ENCODE results near the gene ADAM8. TPM values are rescaled to one million over a fixed set of nuclear protein-coding genes. Genes with fewer than 3 reads are reported as not detected.

The ADAM8 gene
- total and polyA plus RNA-seq, 9 donors: 0.48 to 5.9 (median 3.4) TPM

DNA sequence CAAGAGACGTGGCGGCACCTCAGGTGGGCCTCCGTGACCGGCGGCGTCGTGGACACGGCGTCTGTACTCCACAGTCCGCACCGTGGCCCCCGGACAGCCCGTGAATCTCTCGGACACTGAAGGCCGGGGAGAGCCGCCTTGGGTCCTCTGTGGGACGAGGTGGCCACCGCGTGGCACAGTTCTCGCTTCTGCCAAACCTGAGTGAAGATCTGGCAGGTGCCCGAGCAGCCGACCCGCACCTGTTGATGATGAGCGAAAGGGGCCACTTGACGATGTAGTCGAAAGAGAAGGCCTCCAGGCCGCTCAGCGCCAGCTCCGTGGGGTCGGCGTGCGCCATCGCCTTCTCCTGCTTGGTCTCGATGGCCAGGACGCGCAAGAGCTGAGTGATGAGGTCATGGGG lies 8.5 kb upstream of the ADAM8 start:
- TF ChIP-seq POLR2A (IDR thresholded peaks at IDR 0.05) (no peak), EP300 (IDR thresholded peaks at IDR 0.05) (no peak)
- TF ChIP-seq, protein P1, sequence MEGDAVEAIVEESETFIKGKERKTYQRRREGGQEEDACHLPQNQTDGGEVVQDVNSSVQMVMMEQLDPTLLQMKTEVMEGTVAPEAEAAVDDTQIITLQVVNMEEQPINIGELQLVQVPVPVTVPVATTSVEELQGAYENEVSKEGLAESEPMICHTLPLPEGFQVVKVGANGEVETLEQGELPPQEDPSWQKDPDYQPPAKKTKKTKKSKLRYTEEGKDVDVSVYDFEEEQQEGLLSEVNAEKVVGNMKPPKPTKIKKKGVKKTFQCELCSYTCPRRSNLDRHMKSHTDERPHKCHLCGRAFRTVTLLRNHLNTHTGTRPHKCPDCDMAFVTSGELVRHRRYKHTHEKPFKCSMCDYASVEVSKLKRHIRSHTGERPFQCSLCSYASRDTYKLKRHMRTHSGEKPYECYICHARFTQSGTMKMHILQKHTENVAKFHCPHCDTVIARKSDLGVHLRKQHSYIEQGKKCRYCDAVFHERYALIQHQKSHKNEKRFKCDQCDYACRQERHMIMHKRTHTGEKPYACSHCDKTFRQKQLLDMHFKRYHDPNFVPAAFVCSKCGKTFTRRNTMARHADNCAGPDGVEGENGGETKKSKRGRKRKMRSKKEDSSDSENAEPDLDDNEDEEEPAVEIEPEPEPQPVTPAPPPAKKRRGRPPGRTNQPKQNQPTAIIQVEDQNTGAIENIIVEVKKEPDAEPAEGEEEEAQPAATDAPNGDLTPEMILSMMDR (IDR thresholded peaks at IDR 0.05): no peak

DNA sequence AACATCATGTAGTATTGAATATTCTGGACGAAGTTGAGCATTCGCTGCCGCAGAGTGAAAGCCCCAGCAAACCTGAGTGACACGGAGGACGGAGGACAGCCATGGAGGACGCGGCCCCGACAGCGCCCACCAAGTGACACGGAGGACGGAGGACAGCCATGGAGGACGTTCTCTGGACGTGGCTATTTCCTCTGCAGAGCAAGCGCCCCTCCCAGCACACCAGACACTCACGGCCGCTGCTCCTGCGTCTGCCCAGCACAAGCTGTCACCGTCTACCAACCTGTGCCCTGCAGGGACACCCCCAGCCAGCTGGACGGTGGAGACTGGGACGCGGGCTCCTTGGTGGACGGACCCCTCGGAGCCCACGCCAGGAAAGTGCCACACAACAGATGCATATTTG lies 7.3 kb upstream of the ADAM8 start:
- intact Hi-C loops (cut with DNase I): no loop called here
- Histone ChIP-seq H3K9me3 (no peaks in the 10 kb centered on the region), H3K27me3 (no peaks in the 10 kb centered on the region)

More for the DNA sequence above, 8.5 kb upstream of the ADAM8 start:
- Histone ChIP-seq H3K4me1 (ENCODE audit: insufficient read depth) (no peaks in the 10 kb centered on the region), H3K36me3 (no peaks in the 10 kb centered on the region), H3K27me3 (no peaks in the 10 kb centered on the region), H3K9me3 (no peaks in the 10 kb centered on the region), H3K27ac (no peak overlapping the region), H3K4me3 (no peak overlapping the region)
- DNase-seq: no peak
- intact Hi-C loops (cut with DNase I): no loop called here
- 90 to 94% (median 93%) methylated on average over 36 of the region's 36 CpGs for WGBS, 3 donors

DNA sequence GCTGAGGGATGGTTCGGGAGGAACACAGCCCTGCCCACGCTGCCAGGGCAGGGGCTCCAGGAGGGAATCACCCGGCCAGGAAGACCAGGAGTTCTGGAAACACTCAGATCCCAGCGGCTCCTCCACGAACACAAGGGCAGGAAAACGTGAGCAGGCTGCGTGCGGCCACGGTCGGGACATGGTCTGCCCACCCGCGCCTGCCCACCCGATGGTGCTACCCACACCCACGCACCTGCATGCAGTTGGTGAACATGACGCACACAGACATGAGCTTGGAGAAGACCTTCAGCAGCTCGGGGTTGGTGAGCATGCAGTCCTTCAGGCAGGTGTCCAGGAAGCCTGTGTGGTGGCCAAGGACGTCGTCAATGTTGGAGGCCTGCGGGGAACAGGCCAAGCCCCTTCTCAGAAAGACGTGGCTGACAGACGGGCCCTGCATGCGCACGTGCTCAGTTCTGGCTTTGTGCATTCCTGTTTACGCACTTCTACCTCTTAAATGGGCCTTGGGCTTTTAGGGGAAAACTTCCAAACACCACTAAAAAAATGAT lies 6.2 kb upstream of the ADAM8 start:
- intact Hi-C loops (cut with DNase I): no loop called here
- no peak overlapping the region for H3K4me3 ChIP-seq
- H3K27me3 ChIP-seq: no peaks in the 10 kb centered on the region
- H3K4me1 ChIP-seq (ENCODE audit: insufficient read depth): no peaks in the 10 kb centered on the region
- H3K36me3 ChIP-seq: no peaks in the 10 kb centered on the region
- WGBS, 3 donors: 85 to 87% (median 87%) methylated on average over 24 of the region's 24 CpGs
- no peak overlapping the region for H3K27ac ChIP-seq
- TF ChIP-seq, protein P1 (IDR thresholded peaks at IDR 0.05): no peak
- no peak for TF ChIP-seq EP300 (IDR thresholded peaks at IDR 0.05)
- no peak for TF ChIP-seq POLR2A (IDR thresholded peaks at IDR 0.05)
- DNase-seq: no peak
- H3K9me3 ChIP-seq: no peaks in the 10 kb centered on the region

More for the DNA sequence above, 7.3 kb upstream of the ADAM8 start:
- H3K4me1 ChIP-seq (ENCODE audit: insufficient read depth): no peaks in the 10 kb centered on the region
- TF ChIP-seq EP300 (IDR thresholded peaks at IDR 0.05): no peak
- TF ChIP-seq, protein P1 (IDR thresholded peaks at IDR 0.05): no peak
- no peaks in the 10 kb centered on the region for H3K36me3 ChIP-seq
- no peak overlapping the region for H3K4me3 ChIP-seq
- H3K27ac ChIP-seq: no peak overlapping the region
- WGBS, 3 donors: 92 to 95% (median 93%) methylated on average over 24 of the region's 24 CpGs
- no peak for DNase-seq

DNA sequence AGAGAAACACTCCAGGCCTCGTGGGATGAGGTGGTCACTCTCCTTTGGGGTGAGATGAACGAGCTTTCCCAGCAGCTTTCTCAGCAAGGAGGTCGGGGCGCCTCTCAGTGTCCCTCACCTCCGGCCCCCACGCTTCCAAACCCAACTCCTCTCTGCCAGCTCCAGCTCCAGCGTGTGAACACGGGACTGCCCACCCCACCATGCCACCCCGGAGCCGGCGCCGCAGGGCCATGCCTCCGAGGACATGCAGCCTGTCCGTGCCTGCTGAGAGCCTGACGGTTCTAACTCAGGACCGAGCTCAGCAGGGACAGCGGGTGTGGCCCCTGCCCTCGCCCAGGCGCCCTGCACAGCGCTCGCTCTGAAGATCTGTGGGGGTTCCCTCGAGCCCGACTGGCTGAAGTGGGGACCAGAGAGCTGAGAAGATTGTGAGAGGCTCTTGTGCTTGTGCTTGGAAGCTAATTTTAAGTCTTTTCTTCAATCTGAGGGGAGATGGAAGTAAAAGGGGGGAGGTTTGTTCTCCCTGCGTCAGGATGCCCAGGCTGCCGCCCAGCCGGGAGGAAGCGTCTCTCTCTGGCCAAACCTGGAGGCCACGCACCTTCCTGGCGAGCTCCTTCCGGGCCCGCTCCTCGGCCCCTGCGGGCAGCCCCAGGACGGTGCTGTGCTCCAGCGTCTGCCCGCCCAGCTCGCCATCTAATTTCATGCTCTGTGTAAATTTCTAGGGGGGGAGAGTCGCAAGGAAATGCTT lies 5.1 kb upstream of the ADAM8 start:
- TF ChIP-seq EP300 (IDR thresholded peaks at IDR 0.05) (no peak), POLR2A (IDR thresholded peaks at IDR 0.05) (no peak)
- TF ChIP-seq, protein P1 (IDR thresholded peaks at IDR 0.05): no peak
- no peaks in the 10 kb centered on the region for H3K4me1 ChIP-seq (ENCODE audit: insufficient read depth)
- H3K27ac ChIP-seq: no peak overlapping the region
- WGBS, 3 donors: 88 to 89% (median 89%) methylated on average over 38 of the region's 38 CpGs
- H3K27me3 ChIP-seq: no peaks in the 10 kb centered on the region
- H3K9me3 ChIP-seq: no peaks in the 10 kb centered on the region
- intact Hi-C loops (cut with DNase I): no loop called here
- H3K4me3 ChIP-seq: no peak overlapping the region
- H3K36me3 ChIP-seq: no peaks in the 10 kb centered on the region
- no peak for DNase-seq
